Measurements from ENCODE around the gene SNCB. TPM values are rescaled to one million over a fixed set of nuclear protein-coding genes. Genes with fewer than 3 reads are reported as not detected.
A peak's percentile ranks its signal among the peaks of the same experiment; 100 is the strongest.

SNCB gene
- total and polyA plus RNA-seq, 2 of the 8 experiments (the other 6 are each of a cell fraction or from before 2014, with no cell fraction given): 4.2 to 5.9 TPM

DNA sequence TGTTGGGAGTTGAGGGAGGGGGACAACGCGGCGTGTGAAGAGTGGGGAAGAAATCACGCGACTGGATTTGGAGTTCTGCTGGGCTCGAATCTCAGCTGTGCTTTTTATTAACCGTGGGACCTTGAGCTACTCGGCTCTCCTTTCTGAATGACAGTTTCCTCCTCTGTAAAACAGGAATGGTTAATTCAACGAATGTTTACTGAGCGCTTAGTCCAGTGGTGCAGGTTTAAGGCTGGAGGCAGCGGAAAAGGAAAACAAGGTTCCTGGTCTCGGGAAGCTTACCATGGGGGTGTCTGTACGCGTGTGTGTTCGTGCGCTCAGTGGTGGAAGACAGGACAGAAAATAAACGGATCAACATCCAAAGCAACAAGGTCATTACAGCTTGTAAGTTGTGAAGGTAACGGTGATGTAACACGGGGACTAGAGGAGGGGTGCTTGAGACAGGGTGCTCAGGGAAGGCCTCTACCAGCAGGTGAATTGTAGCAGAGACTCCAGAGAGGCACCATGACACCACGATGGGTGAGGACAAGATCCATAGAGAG, 418 bp upstream of the SNCB start:
- FAIRE-seq: no peak

More for the DNA sequence above, 418 bp upstream of the SNCB start:
- Histone ChIP-seq H3K9ac (replicated peaks in 1 of 4; ENCODE audit: extremely low read depth in 1 of 4, low read depth in 3 of 4, low read length in 3 of 4) (0 out of 7 replicates have a peak overlapping the region, but pooled peaks of 1 of the 4 experiments have one; percentile 4), H3K36me3 (ENCODE audit: control insufficient read depth in 2 of 4, insufficient read depth in 4 of 4, low read length in 3 of 4) (no peaks in the 10 kb centered on the region), H4K8ac (ENCODE audit: extremely low read depth, insufficient read depth, low read length) (no peak overlapping the region), H3K27ac (ENCODE audit: low read depth, low read length) (no peak overlapping the region), H3K4me1 (replicated peaks in 1 of 4; ENCODE audit: control insufficient read depth in 3 of 4, insufficient read depth in 4 of 4, low read length in 3 of 4) (peaks cover 8 to 34% (median 11%) of the 10 kb centered on the region in 4 experiments), H3K18ac (ENCODE audit: extremely low read depth, low read length) (no peak overlapping the region), H3K56ac (replicated peaks; ENCODE audit: insufficient read length, low read depth, low read length) (no peak overlapping the region), H3K27me3 (replicated peaks in 1 of 4; ENCODE audit: control insufficient read depth in 3 of 4, extremely low read depth in 1 of 4, insufficient read depth in 3 of 4, low read length in 3 of 4) (peaks cover 3 to 40% (median 34%) of the 10 kb centered on the region in 4 experiments), H3K4me2 (ENCODE audit: insufficient read depth in 1 of 2, low read depth in 2 of 2, low read length in 2 of 2) (peak overlapping the region; percentile 89 to 100), H3K79me2 (ENCODE audit: control insufficient read depth in 1 of 2, insufficient read depth in 2 of 2, low read length in 2 of 2) (no peaks in the 10 kb centered on the region), H3K23me2 (ENCODE audit: low read depth, low read length) (peaks cover 16% of the 10 kb centered on the region), H4K91ac (replicated peaks; ENCODE audit: insufficient read length, low read length) (no peak overlapping the region), H2BK120ac (replicated peaks; ENCODE audit: low read depth, low read length) (no peak overlapping the region), H3K79me1 (ENCODE audit: low read depth, low read length) (no peaks in the 10 kb centered on the region), H3K4me3 (ENCODE audit: extremely low read depth in 1 of 4, insufficient read depth in 2 of 4, low read depth in 3 of 4, low read length in 4 of 4) (peak overlapping the region; percentile 81 to 89 (median 84)), H3K4ac (replicated peaks; ENCODE audit: insufficient read length, low read depth, low read length) (no peak overlapping the region), H2BK20ac (ENCODE audit: low read length) (no peak overlapping the region), H4K5ac (ENCODE audit: insufficient read length, low read depth, low read length) (no peak overlapping the region), H3K14ac (ENCODE audit: insufficient read length) (no peak overlapping the region), H2AK5ac (ENCODE audit: low read depth, low read length) (no peak overlapping the region), H2AFZ (ENCODE audit: low read length) (no peak overlapping the region), H3K9me3 (ENCODE audit: insufficient read depth in 2 of 2, low read depth in 1 of 2, low read length in 1 of 2) (peaks cover 0 to 3% of the 10 kb centered on the region in 2 experiments; a peak in 1 of 4 replicates), H3K23ac (ENCODE audit: insufficient read length) (no peak overlapping the region), H2BK5ac (ENCODE audit: low read depth, low read length) (no peak overlapping the region), H2BK12ac (ENCODE audit: low read depth, low read length) (no peak overlapping the region), H2BK15ac (ENCODE audit: low read length) (no peak overlapping the region), H4K20me1 (replicated peaks in 1 of 2; ENCODE audit: control insufficient read depth in 1 of 2, insufficient read depth in 2 of 2, low read length in 2 of 2) (peaks cover 0 to 3% of the 10 kb centered on the region in 2 experiments)
- ChIA-PET POLR2A (ENCODE audit: partially characterized antibody) (interaction anchor here (1.0 to 2.7 kb wide), 13 partner anchors 9 to 97 kb away, joined by 3 to 19 read pairs (median 3); partner anchors contain the start of genes RNF44 and TSPAN17), CTCF (ENCODE audit: partially characterized antibody) (interaction anchor here (0.7 to 2.5 kb wide), 11 partner anchors 9 to 78 kb away, joined by 3 to 10 read pairs (median 3); no protein-coding TSS in a partner anchor)
- 23% methylated on average over 18 of the region's 20 CpGs; no CpG with 5 or more reads in 1 of the 2 experiments for WGBS, 2 experiments (ENCODE audit: extremely low coverage in 1 of 2, insufficient coverage in 1 of 2, insufficient read length in 1 of 2, insufficient replicate concordance in 2 of 2, low coverage in 1 of 2, low lambda C conversion rate in 2 of 2, missing lambda C conversion rate in 1 of 2)
- DNase-seq (ENCODE audit: low read depth in 1 of 2, low spot score in 2 of 2): no peak
- TF ChIP-seq EGR1 (IDR thresholded peaks at IDR 0.05; ENCODE audit: borderline replicate concordance, low read depth, low read length): no peak
- no peak for TF ChIP-seq KDM1A (IDR thresholded peaks at IDR 0.05; ENCODE audit: borderline replicate concordance, low read length)
- no peak for TF ChIP-seq FOSL1 (IDR thresholded peaks at IDR 0.05; ENCODE audit: insufficient read depth, low read depth, low read length)
- no peak for TF ChIP-seq ASH2L (IDR thresholded peaks at IDR 0.05; ENCODE audit: low read length)
- no peak for TF ChIP-seq GTF2F1 (IDR thresholded peaks at IDR 0.05; ENCODE audit: borderline replicate concordance, low read depth, low read length)
- peak; percentile 55 for TF ChIP-seq SAP30 (IDR thresholded peaks at IDR 0.05; ENCODE audit: insufficient read depth, insufficient replicate concordance, low read length)
- TF ChIP-seq CEBPB (IDR thresholded peaks at IDR 0.05; ENCODE audit: low read depth, low read length): no peak
- TF ChIP-seq BACH1 (IDR thresholded peaks at IDR 0.05; ENCODE audit: low read length): no peak
